Heart left ventricle (tissue), 13 donors: ENCODE measurements around the gene EEF2KMT.
"Not testable (repeated sequence)": the region's sequence is repeated elsewhere in the genome, so short reads cannot be mapped to it uniquely, and the experiment has no call there.

Source experiments
- CTCF ChIP-seq, 12 donors: fragments of 200-600 bp; sonication (generic) in 4 of 12; IDR thresholded peaks; one replicate each; pipeline versions ENCODE4 v1.5.0 to v1.8.0; 2018 to 2022; ENCODE audit warnings: antibody characterized with exemption in 12 of 12, mild to moderate bottlenecking in 5 of 12
- POLR2A ChIP-seq, 2 donors: fragments of 450-650 bp; IDR thresholded peaks; one replicate each; pipeline ENCODE4 v1.6.1; 2017; ENCODE audit warnings: antibody characterized with exemption in 2 of 2, mild to moderate bottlenecking in 2 of 2, moderate library complexity in 2 of 2
- donor health status: ischemic (EF 13 %, LVEDD 7.1; RV severe dilation, severe dysfunction).
- donor health status: DM: no; HTN: yes; CAD: no.
- donor health status: DM: no; HTN: no; CAD: no.
- donor health status: ischemic (EF 25% LVEDD 6.9; RV normal size, moderate dysfunction).
- donor health status: ischemic (EF 25% LVEDD 5.7; RV mildly dilated, moderate dysfunction).
- donor health status: ischemic (EF 35%, LVEDD 5.7; RV mildly dilated, moderate dysfunction).
- donor health status: nonischemic (EF 11% LVEDD 7.7; RV severe dilation, severe dysfunction).
- donor health status: DM: yes; HTN: yes; CAD: no.
- donor health status: PGD.
- donor health status: ischemic (EF 29% LVEDD 5.4; RV normal size, mild dysfunction).
- donor health status: nonischemic (EF 23%, LVEDD 6.1; RV moderate dilation, normal function).

GRCh38 chr16:5097470-5098220 is at the start of gene EEF2KMT:
- TF ChIP-seq CTCF, POLR2A (IDR thresholded peaks at IDR 0.05): not testable (repeated sequence)
